Suprapubic skin (tissue), 3 donors: ENCODE results near the gene RNF130.

Experiments used
- EP300 ChIP-seq: sonication (generic); formaldehyde crosslinking; IDR thresholded peaks from one replicate; pipeline ENCODE4 v1.6.1; 2017; ENCODE audit warnings: antibody characterized with exemption
- POLR2A ChIP-seq, 2 donors: fragments of 450-650 bp; IDR thresholded peaks; one replicate each; pipeline ENCODE4 v1.6.1; 2017; ENCODE audit warnings: antibody characterized with exemption in 2 of 2, mild to moderate bottlenecking in 2 of 2, moderate library complexity in 2 of 2
- TF ChIP-seq, protein P1 (sequence below), 2 donors: fragments of 200-600 bp in 1 of 2; fragments of 450-650 bp in 1 of 2; sonication (generic) in 1 of 2; IDR thresholded peaks; one replicate each; pipeline ENCODE4 v1.5.1; 2016 to 2019; ENCODE audit warnings: antibody characterized with exemption in 2 of 2, mild to moderate bottlenecking in 1 of 2, moderate library complexity in 1 of 2

DNA sequence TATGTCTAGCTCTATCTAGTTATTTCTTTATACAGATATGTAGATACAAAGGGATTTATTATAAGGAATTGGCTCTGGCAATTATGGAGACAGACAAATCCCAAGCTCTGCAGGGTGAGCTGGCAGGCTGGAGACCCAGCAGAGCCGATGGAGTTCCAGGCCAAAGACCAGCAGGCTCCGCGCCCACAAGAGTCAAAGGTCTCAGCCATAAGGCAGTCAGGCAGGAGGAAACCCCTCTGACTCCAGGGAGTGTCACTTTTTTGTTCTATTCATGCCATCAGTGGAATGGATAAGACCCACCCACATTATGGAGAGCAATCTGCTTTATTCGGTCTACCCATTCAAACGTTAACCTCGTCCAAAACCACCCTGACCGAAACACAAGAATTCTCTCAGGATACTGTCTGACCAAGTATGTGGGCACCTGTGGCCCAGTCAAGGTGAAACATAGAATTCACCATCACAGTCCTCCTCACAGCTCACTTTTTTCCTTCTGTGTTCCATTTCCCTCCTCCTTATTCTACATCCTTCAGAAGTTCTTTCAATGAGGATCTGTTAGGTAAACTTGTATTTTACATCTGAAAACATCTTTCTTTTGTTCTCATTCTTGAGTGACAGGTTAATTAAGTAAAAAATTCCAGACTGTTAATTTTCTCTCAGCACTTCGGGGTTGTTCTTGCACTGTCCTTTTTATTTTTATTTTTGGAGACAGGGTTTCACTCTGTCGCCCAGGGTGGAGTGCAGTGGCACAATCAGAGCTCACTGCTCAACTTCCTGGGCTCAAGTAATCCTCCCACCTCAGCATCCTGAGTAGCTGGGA lies 21.2 kb downstream of the RNF130 start:
- TF ChIP-seq EP300 (no peak), POLR2A (IDR thresholded peaks at IDR 0.05) (no peak)
- TF ChIP-seq, protein P1, sequence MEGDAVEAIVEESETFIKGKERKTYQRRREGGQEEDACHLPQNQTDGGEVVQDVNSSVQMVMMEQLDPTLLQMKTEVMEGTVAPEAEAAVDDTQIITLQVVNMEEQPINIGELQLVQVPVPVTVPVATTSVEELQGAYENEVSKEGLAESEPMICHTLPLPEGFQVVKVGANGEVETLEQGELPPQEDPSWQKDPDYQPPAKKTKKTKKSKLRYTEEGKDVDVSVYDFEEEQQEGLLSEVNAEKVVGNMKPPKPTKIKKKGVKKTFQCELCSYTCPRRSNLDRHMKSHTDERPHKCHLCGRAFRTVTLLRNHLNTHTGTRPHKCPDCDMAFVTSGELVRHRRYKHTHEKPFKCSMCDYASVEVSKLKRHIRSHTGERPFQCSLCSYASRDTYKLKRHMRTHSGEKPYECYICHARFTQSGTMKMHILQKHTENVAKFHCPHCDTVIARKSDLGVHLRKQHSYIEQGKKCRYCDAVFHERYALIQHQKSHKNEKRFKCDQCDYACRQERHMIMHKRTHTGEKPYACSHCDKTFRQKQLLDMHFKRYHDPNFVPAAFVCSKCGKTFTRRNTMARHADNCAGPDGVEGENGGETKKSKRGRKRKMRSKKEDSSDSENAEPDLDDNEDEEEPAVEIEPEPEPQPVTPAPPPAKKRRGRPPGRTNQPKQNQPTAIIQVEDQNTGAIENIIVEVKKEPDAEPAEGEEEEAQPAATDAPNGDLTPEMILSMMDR (IDR thresholded peaks at IDR 0.05): no peak
